PC-3 (cell line): Measurements from ENCODE around the gene PLRG1.

ENCODE experiments used
- CTCF ChIP-seq: fragments of 300-600 bp; sonication (generic); conservative IDR thresholded peaks from 2 replicates; pipeline ENCODE4 v1.5.1; 2017; ENCODE audit warnings: antibody characterized with exemption, low read depth, mild to moderate bottlenecking, low read length
- EZH2 ChIP-seq: fragments of 300-600 bp; sonication (generic); IDR thresholded peaks from one replicate; pipeline ENCODE4 v1.6.1; 2017; ENCODE audit warnings: antibody characterized with exemption, mild to moderate bottlenecking, low read length; ENCODE audit not compliant: unreplicated experiment

DNA sequence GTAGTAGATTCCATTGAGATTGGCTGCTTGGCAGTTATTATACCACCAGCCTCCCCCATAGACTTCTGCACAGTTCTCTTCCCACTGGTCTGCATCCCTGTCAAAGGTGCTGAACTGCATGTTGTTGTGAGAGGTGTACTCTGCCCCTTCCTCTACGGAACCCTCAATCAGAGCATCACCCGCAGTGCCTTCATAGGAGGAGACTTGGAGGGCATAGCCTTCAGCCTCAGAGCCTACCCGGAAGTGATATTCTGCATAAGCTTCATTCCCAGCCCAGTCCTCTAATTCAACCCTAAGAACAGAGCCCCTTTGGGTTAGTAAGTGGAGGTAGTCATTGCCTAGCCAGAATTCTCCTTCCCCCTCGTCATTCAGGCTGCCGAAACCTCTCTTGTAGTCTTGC is 34.1 kb upstream of the PLRG1 start:
- TF ChIP-seq CTCF, result no peak
- no peak for TF ChIP-seq EZH2
